GM23338 (cell line): Measurements from ENCODE around the gene MYO3B. TPM values are rescaled to one million over a fixed set of nuclear protein-coding genes. Genes with fewer than 3 reads are reported as not detected.

Experiments
- ATAC-seq: fragments of 200-7000 bp; cut with Tn5 transposase; 3 replicates; pipeline ENCODE4 v1.9.1; 2020
- DNase-seq: peaks from one replicate; pipeline ENCODE4 v3.0.0-alpha.2; 2015; ENCODE audit warnings: low spot score
- H2AFZ ChIP-seq: fragments of 200-600 bp; sonication (generic); 2 replicates; pipeline ENCODE4 v1.8.0; 2016; ENCODE audit warnings: antibody characterized with exemption, mild to moderate bottlenecking, moderate library complexity
- H3F3A ChIP-seq: fragments of 200-600 bp; sonication (generic); replicated peaks from 2 replicates; pipeline ENCODE4 v1.8.0; 2017; ENCODE audit warnings: antibody characterized with exemption, mixed run types, low read depth
- H3K27ac ChIP-seq: fragments of 200-600 bp; sonication (generic); 2 replicates; pipeline ENCODE4 v1.6.1; 2016; ENCODE audit warnings: low read depth
- H3K27me3 ChIP-seq: fragments of 200-600 bp; sonication (generic); 2 replicates; pipeline ENCODE4 v1.8.0; 2016; ENCODE audit warnings: mild to moderate bottlenecking, mixed run types, moderate library complexity; ENCODE audit not compliant: insufficient read depth
- H3K36me3 ChIP-seq: fragments of 200-600 bp; sonication (generic); 2 replicates; pipeline ENCODE4 v1.8.0; 2016; ENCODE audit warnings: mild to moderate bottlenecking; ENCODE audit not compliant: insufficient read depth
- H3K4me1 ChIP-seq: fragments of 200-600 bp; sonication (generic); 2 replicates; pipeline ENCODE4 v1.8.0; 2016; ENCODE audit warnings: mild to moderate bottlenecking, moderate library complexity; ENCODE audit not compliant: insufficient read depth
- H3K4me2 ChIP-seq: fragments of 200-600 bp; sonication (generic); 2 replicates; pipeline ENCODE4 v1.7.1; 2017; ENCODE audit warnings: mixed run types
- H3K4me3 ChIP-seq: fragments of 200-600 bp; sonication (generic); 2 replicates; pipeline ENCODE4 v1.6.1; 2016; ENCODE audit warnings: mixed run types
- H3K79me2 ChIP-seq: fragments of 200-600 bp; sonication (generic); replicated peaks from 2 replicates; pipeline ENCODE4 v1.8.0; 2017; ENCODE audit warnings: mild to moderate bottlenecking; ENCODE audit not compliant: insufficient read depth
- H3K9me2 ChIP-seq: fragments of 200-600 bp; sonication (generic); 2 replicates; pipeline ENCODE4 v1.8.0; 2017; ENCODE audit not compliant: insufficient read depth
- H4K20me1 ChIP-seq: fragments of 200-600 bp; sonication (generic); replicated peaks from 2 replicates; pipeline ENCODE4 v1.8.0; 2017; ENCODE audit warnings: mild to moderate bottlenecking; ENCODE audit not compliant: insufficient read depth
- H3K27ac Mint-ChIP-seq: 2 replicates; pipeline ENCODE4 v1.8.0; 2020; ENCODE audit warnings: inconsistent platforms, mild to moderate bottlenecking, moderate library complexity, mixed read lengths
- H3K27me3 Mint-ChIP-seq: 3 replicates; pipeline ENCODE4 v1.8.0; 2022; ENCODE audit warnings: low read depth, mild to moderate bottlenecking, moderate library complexity, mixed read lengths, inconsistent platforms; ENCODE audit not compliant: insufficient read depth, poor library complexity
- H3K36me3 Mint-ChIP-seq: 3 replicates; pipeline ENCODE4 v1.8.0; 2021; ENCODE audit warnings: low read depth, mild to moderate bottlenecking, inconsistent platforms, moderate library complexity, mixed read lengths
- H3K4me1 Mint-ChIP-seq: 3 replicates; pipeline ENCODE4 v1.8.0; 2020; ENCODE audit warnings: mild to moderate bottlenecking, inconsistent platforms, mixed read lengths
- H3K4me3 Mint-ChIP-seq: 3 replicates; pipeline ENCODE4 v1.8.0; 2021; ENCODE audit warnings: moderate library complexity, mild to moderate bottlenecking, inconsistent platforms, mixed read lengths
- H3K9me3 Mint-ChIP-seq: 3 replicates; pipeline ENCODE4 v1.8.0; 2020; ENCODE audit warnings: moderate library complexity, mild to moderate bottlenecking, inconsistent platforms, mixed read lengths
- CREB1 ChIP-seq: fragments of 250-450 bp; sonication (Bioruptor Pico); IDR thresholded peaks from 2 replicates; pipeline ENCODE4 v1.5.0; 2020; ENCODE audit warnings: low read depth, mild to moderate bottlenecking, moderate library complexity
- EZH2 ChIP-seq: fragments of 200-600 bp; sonication (generic); IDR thresholded peaks from one replicate; pipeline ENCODE4 v1.8.0; 2017; ENCODE audit warnings: antibody characterized with exemption, mild to moderate bottlenecking, low read depth; ENCODE audit not compliant: unreplicated experiment
- EZH2phosphoT487 ChIP-seq: fragments of 200-600 bp; sonication (generic); IDR thresholded peaks from one replicate; pipeline ENCODE4 v1.8.1; 2018; ENCODE audit warnings: antibody characterized with exemption; ENCODE audit not compliant: unreplicated experiment
- JUNB ChIP-seq: IDR thresholded peaks from one replicate; pipeline ENCODE4 v1.6.1; 2016; ENCODE audit warnings: antibody characterized with exemption; ENCODE audit not compliant: unreplicated experiment
- NANOG ChIP-seq: IDR thresholded peaks from 2 replicates; pipeline ENCODE4 v1.6.1; 2016; ENCODE audit warnings: antibody characterized with exemption, borderline replicate concordance
- POLR2AphosphoS5 ChIP-seq: IDR thresholded peaks from 2 replicates; pipeline ENCODE4 v1.6.1; 2016; ENCODE audit warnings: antibody characterized with exemption, low read depth
- STAT1 ChIP-seq: IDR thresholded peaks from one replicate; pipeline ENCODE4 v1.6.1; 2016; ENCODE audit warnings: antibody characterized with exemption; ENCODE audit not compliant: unreplicated experiment
- ZNF114 ChIP-seq: fragments of 250-450 bp; sonication (Bioruptor Pico); IDR thresholded peaks from 2 replicates; pipeline ENCODE4 v1.5.0; 2020; ENCODE audit warnings: mild to moderate bottlenecking, moderate library complexity
- ZNF331 ChIP-seq: fragments of 250-450 bp; sonication (Bioruptor Pico); IDR thresholded peaks from 2 replicates; pipeline ENCODE4 v1.5.0; 2020; ENCODE audit warnings: low read depth, mild to moderate bottlenecking, moderate library complexity
- polyA plus RNA-seq: library from polyadenylated mRNA; unstranded; fragments of >200 nt; fragmentation: Nextera tagmentation; extraction: Ambion mirVana; gene quantifications from 2 replicates; pipeline ENCODE4 v1.2.1, GENCODE V29; 2016
- total RNA-seq: library from RNA; depleted of rRNA; stranded (reverse); fragments of >200 nt; shearing (Covaris generic); gene quantifications from 2 replicates; pipeline ENCODE4 v1.2.3, GENCODE V29; 2014
- TF ChIP-seq, protein P1 (sequence below), 2 experiments: fragments of 200-600 bp in 1 of 2; sonication (generic) in 1 of 2; conservative IDR thresholded peaks; 2 replicates each; pipeline versions ENCODE4 v1.5.1 to v1.6.1; 2016 to 2017; ENCODE audit warnings: antibody characterized with exemption in 2 of 2, low read depth in 2 of 2, mild to moderate bottlenecking in 2 of 2, moderate library complexity in 1 of 2
- TF ChIP-seq, protein P2 (sequence below): IDR thresholded peaks from one replicate; pipeline ENCODE4 v1.6.1; 2018; ENCODE audit warnings: antibody characterized with exemption; ENCODE audit not compliant: unreplicated experiment
- TF ChIP-seq, protein P3 (sequence below): IDR thresholded peaks from 2 replicates; pipeline ENCODE4 v1.6.1; 2016; ENCODE audit warnings: antibody characterized with exemption
- TF ChIP-seq, protein P4 (sequence below): fragments of 250-450 bp; sonication (Bioruptor Pico); IDR thresholded peaks from 2 replicates; pipeline ENCODE4 v1.5.0; 2020; ENCODE audit warnings: mild to moderate bottlenecking, moderate library complexity

The MYO3B gene
- total and polyA plus RNA-seq, 2 experiments from 2014 or later, result 0.42 TPM; not detected in 1

DNA sequence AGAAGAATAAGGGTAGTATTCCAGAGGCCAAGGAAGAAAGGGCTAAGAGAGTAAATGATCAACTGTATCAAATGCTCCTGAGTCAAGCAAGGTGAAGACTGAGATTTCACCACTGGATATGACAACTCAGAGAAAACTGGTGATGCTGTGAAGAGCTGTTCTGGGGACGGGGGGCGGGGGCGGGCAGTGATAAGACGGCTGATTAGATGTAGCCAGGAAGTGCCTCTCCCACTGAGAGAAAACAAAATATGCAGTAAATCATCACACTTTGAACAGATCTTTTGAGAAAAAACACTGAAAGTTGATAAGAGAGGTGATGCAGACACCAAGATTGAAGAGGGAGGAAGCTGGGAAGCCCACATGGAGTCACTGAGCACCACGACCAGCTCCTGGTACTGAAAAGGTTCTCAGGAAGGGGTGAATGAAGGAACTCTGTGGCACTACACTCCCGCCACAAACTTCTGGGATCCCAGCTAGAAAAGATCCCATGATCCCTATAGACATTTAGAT lies 75.8 kb downstream of the MYO3B start:
- Histone ChIP-seq H3F3A (no peaks in the 10 kb centered on the region), H3K36me3 (no peaks in the 10 kb centered on the region), H3K27ac (no peak overlapping the region), H3K79me2 (no peaks in the 10 kb centered on the region), H3K27me3 (no peaks in the 10 kb centered on the region), H3K4me3 (no peak overlapping the region), H3K9me2 (peaks cover 12% of the 10 kb centered on the region; the same call in 1 of the 2 replicates), H3K4me1 (no peaks in the 10 kb centered on the region), H2AFZ (no peak overlapping the region), H4K20me1 (no peaks in the 10 kb centered on the region), H3K4me2 (no peak overlapping the region)
- Mint-ChIP-seq H3K27me3 (no peaks in the 10 kb centered on the region), H3K36me3 (no peaks in the 10 kb centered on the region; the same call in 2 of the 3 replicates), H3K4me1 (no peaks in the 10 kb centered on the region), H3K27ac (no peak overlapping the region), H3K9me3 (no peaks in the 10 kb centered on the region), H3K4me3 (no peak overlapping the region)
- no peak for ATAC-seq
- TF ChIP-seq ZNF114 (CRISPR knock-in tag) (no peak), EZH2 (no peak), JUNB (no peak), STAT1 (no peak), CREB1 (CRISPR knock-in tag) (no peak), EZH2phosphoT487 (no peak), POLR2AphosphoS5 (no peak), NANOG (no peak), ZNF331 (CRISPR knock-in tag) (no peak)
- TF ChIP-seq, protein P1, sequence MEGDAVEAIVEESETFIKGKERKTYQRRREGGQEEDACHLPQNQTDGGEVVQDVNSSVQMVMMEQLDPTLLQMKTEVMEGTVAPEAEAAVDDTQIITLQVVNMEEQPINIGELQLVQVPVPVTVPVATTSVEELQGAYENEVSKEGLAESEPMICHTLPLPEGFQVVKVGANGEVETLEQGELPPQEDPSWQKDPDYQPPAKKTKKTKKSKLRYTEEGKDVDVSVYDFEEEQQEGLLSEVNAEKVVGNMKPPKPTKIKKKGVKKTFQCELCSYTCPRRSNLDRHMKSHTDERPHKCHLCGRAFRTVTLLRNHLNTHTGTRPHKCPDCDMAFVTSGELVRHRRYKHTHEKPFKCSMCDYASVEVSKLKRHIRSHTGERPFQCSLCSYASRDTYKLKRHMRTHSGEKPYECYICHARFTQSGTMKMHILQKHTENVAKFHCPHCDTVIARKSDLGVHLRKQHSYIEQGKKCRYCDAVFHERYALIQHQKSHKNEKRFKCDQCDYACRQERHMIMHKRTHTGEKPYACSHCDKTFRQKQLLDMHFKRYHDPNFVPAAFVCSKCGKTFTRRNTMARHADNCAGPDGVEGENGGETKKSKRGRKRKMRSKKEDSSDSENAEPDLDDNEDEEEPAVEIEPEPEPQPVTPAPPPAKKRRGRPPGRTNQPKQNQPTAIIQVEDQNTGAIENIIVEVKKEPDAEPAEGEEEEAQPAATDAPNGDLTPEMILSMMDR (conservative IDR thresholded peaks at IDR 0.05; ENCODE audit: low read depth in 2 of 2), result no peak
- TF ChIP-seq, protein P2, sequence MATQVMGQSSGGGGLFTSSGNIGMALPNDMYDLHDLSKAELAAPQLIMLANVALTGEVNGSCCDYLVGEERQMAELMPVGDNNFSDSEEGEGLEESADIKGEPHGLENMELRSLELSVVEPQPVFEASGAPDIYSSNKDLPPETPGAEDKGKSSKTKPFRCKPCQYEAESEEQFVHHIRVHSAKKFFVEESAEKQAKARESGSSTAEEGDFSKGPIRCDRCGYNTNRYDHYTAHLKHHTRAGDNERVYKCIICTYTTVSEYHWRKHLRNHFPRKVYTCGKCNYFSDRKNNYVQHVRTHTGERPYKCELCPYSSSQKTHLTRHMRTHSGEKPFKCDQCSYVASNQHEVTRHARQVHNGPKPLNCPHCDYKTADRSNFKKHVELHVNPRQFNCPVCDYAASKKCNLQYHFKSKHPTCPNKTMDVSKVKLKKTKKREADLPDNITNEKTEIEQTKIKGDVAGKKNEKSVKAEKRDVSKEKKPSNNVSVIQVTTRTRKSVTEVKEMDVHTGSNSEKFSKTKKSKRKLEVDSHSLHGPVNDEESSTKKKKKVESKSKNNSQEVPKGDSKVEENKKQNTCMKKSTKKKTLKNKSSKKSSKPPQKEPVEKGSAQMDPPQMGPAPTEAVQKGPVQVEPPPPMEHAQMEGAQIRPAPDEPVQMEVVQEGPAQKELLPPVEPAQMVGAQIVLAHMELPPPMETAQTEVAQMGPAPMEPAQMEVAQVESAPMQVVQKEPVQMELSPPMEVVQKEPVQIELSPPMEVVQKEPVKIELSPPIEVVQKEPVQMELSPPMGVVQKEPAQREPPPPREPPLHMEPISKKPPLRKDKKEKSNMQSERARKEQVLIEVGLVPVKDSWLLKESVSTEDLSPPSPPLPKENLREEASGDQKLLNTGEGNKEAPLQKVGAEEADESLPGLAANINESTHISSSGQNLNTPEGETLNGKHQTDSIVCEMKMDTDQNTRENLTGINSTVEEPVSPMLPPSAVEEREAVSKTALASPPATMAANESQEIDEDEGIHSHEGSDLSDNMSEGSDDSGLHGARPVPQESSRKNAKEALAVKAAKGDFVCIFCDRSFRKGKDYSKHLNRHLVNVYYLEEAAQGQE, result no peak
- TF ChIP-seq, protein P3, sequence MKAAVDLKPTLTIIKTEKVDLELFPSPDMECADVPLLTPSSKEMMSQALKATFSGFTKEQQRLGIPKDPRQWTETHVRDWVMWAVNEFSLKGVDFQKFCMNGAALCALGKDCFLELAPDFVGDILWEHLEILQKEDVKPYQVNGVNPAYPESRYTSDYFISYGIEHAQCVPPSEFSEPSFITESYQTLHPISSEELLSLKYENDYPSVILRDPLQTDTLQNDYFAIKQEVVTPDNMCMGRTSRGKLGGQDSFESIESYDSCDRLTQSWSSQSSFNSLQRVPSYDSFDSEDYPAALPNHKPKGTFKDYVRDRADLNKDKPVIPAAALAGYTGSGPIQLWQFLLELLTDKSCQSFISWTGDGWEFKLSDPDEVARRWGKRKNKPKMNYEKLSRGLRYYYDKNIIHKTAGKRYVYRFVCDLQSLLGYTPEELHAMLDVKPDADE, result no peak
- TF ChIP-seq, protein P4, sequence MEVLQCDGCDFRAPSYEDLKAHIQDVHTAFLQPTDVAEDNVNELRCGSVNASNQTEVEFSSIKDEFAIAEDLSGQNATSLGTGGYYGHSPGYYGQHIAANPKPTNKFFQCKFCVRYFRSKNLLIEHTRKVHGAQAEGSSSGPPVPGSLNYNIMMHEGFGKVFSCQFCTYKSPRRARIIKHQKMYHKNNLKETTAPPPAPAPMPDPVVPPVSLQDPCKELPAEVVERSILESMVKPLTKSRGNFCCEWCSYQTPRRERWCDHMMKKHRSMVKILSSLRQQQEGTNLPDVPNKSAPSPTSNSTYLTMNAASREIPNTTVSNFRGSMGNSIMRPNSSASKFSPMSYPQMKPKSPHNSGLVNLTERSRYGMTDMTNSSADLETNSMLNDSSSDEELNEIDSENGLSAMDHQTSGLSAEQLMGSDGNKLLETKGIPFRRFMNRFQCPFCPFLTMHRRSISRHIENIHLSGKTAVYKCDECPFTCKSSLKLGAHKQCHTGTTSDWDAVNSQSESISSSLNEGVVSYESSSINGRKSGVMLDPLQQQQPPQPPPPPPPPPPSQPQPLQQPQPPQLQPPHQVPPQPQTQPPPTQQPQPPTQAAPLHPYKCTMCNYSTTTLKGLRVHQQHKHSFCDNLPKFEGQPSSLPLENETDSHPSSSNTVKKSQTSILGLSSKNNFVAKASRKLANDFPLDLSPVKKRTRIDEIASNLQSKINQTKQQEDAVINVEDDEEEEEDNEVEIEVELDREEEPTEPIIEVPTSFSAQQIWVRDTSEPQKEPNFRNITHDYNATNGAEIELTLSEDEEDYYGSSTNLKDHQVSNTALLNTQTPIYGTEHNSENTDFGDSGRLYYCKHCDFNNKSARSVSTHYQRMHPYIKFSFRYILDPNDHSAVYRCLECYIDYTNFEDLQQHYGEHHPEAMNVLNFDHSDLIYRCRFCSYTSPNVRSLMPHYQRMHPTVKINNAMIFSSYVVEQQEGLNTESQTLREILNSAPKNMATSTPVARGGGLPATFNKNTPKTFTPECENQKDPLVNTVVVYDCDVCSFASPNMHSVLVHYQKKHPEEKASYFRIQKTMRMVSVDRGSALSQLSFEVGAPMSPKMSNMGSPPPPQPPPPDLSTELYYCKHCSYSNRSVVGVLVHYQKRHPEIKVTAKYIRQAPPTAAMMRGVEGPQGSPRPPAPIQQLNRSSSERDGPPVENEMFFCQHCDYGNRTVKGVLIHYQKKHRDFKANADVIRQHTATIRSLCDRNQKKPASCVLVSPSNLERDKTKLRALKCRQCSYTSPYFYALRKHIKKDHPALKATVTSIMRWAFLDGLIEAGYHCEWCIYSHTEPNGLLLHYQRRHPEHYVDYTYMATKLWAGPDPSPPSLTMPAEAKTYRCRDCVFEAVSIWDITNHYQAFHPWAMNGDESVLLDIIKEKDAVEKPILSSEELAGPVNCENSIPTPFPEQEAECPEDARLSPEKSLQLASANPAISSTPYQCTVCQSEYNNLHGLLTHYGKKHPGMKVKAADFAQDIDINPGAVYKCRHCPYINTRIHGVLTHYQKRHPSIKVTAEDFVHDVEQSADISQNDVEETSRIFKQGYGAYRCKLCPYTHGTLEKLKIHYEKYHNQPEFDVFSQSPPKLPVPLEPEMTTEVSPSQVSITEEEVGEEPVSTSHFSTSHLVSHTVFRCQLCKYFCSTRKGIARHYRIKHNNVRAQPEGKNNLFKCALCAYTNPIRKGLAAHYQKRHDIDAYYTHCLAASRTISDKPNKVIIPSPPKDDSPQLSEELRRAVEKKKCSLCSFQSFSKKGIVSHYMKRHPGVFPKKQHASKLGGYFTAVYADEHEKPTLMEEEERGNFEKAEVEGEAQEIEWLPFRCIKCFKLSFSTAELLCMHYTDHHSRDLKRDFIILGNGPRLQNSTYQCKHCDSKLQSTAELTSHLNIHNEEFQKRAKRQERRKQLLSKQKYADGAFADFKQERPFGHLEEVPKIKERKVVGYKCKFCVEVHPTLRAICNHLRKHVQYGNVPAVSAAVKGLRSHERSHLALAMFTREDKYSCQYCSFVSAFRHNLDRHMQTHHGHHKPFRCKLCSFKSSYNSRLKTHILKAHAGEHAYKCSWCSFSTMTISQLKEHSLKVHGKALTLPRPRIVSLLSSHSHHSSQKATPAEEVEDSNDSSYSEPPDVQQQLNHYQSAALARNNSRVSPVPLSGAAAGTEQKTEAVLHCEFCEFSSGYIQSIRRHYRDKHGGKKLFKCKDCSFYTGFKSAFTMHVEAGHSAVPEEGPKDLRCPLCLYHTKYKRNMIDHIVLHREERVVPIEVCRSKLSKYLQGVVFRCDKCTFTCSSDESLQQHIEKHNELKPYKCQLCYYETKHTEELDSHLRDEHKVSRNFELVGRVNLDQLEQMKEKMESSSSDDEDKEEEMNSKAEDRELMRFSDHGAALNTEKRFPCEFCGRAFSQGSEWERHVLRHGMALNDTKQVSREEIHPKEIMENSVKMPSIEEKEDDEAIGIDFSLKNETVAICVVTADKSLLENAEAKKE (CRISPR knock-in tag), result no peak
- no peak for DNase-seq
